BE2C (cell line): ENCODE data around the gene PLOD3.

ENCODE experiments used
- DNase-seq: peaks from one replicate; pipeline ENCODE4 v3.0.0-alpha.2; 2020
- H3K27me3 ChIP-seq: fragments of 250-450 bp; sonication (Bioruptor Pico); 2 replicates; pipeline ENCODE4 v1.5.1; 2020; ENCODE audit warnings: mild to moderate bottlenecking
- H3K36me3 ChIP-seq: fragments of 250-450 bp; sonication (Bioruptor Pico); 2 replicates; pipeline ENCODE4 v1.5.1; 2020; ENCODE audit warnings: mild to moderate bottlenecking
- H3K4me1 ChIP-seq: fragments of 250-450 bp; sonication (Bioruptor Pico); 2 replicates; pipeline ENCODE4 v1.5.1; 2020
- H3K4me3 ChIP-seq: 2 replicates; pipeline ENCODE4 v1.5.1; 2011; ENCODE audit warnings: low read depth, low read length
- H3K9me3 ChIP-seq: fragments of 250-450 bp; sonication (Bioruptor Pico); 2 replicates; pipeline ENCODE4 v1.5.1; 2020
- TF ChIP-seq, protein P1 (sequence below): IDR thresholded peaks from 2 replicates; pipeline ENCODE4 v1.5.1; 2012; ENCODE audit warnings: mild to moderate bottlenecking, low read depth, low read length

The PLOD3 gene

DNA sequence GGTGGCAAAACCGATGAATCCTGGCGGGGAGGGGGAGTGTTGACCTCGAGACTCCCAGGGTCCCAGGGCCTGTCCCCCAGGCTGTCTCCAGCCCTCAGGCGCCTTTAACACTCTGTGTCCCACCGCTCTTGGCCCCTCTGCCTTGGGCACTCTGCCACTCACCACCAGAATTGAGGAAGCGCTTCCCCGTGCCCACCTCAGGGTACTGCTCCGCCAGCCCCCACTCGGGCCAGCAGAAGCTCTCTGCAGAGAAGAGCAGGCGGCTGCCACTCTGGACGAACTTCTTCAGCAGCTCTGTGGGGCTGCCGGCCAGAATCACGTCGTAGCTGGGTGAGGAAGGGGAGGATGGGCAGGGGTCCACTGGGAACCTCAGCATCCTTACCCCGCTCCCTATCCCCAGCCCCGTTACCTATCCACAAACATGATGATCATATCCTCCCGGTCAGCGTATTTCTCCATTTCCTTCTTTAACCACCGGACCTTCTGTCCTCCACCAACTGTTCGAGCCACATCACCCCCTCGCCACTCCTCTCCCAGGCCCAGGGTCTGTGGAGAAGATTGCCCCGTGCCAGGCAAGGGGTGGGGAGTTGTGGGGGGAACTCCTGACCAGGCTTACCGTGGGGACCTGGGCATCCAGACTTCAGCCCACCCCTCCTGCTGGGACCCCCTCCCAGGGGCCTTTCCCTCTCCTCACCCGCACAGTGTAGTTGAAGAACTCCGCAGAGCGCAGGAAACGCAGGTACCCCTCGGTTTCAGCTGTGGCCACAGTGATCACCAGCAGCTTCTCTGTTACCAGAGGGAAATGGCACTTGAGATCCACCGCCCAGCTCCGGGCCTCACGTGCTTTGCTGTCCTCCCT, 1.2 kb downstream of the PLOD3 start:
- Histone ChIP-seq H3K36me3 (peaks cover 14% of the 10 kb centered on the region), H3K4me1 (peaks cover 3% of the 10 kb centered on the region; the same call in 1 of the 2 replicates), H3K27me3 (no peaks in the 10 kb centered on the region), H3K4me3 (peak overlapping the region; percentile 85), H3K9me3 (no peaks in the 10 kb centered on the region)
- TF ChIP-seq, protein P1, sequence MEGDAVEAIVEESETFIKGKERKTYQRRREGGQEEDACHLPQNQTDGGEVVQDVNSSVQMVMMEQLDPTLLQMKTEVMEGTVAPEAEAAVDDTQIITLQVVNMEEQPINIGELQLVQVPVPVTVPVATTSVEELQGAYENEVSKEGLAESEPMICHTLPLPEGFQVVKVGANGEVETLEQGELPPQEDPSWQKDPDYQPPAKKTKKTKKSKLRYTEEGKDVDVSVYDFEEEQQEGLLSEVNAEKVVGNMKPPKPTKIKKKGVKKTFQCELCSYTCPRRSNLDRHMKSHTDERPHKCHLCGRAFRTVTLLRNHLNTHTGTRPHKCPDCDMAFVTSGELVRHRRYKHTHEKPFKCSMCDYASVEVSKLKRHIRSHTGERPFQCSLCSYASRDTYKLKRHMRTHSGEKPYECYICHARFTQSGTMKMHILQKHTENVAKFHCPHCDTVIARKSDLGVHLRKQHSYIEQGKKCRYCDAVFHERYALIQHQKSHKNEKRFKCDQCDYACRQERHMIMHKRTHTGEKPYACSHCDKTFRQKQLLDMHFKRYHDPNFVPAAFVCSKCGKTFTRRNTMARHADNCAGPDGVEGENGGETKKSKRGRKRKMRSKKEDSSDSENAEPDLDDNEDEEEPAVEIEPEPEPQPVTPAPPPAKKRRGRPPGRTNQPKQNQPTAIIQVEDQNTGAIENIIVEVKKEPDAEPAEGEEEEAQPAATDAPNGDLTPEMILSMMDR: no peak
- DNase-seq: no peak

DNA sequence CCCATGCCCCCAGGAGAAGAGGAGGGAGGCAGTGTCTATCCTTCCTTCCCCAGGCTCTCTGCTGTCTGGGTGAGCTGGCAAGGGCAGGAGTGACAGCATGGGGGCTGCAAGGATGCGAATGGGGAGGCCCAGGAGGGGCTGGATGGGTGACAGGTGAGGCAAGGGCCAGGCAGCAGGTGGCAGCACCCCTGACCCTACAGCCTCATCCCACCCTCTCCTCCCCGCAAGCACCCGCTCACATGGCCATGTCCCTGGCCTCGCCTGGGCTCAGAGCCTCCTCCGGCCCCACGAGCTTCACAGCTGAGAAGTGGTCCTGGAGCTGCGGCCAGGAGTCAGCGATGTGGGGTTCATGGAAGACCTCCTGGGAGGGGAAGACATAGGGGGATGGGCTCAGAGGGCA, 5.4 kb downstream of the PLOD3 start:
- DNase-seq: no peak
- Histone ChIP-seq H3K4me1 (peaks cover 3% of the 10 kb centered on the region; the same call in 1 of the 2 replicates), H3K36me3 (peaks cover 21% of the 10 kb centered on the region), H3K9me3 (no peaks in the 10 kb centered on the region), H3K27me3 (no peaks in the 10 kb centered on the region), H3K4me3 (no peak overlapping the region)
- TF ChIP-seq, protein P1: no peak

DNA sequence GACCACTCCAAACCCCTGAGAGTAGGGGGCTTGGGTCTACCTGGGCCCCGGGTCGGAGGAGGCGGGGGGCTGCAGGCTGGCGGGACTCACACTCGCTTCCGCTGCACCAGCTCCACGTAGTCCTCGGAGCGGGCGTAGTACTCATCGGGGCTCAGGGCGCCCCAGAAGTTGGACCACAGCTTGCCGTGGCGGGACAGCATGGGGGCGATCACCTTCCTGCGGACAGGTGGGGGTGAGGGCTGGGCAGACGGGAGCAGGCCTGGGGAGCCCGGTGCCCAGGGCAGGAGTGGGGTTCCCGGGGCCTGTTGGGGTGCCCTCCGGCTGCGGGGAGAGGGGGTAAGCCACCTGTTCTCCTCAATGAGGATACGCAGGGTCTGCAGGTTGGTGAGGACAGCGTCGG, 5.9 kb downstream of the PLOD3 start:
- no peak for DNase-seq
- Histone ChIP-seq H3K9me3 (no peaks in the 10 kb centered on the region), H3K4me3 (no peak overlapping the region), H3K4me1 (peaks cover 3% of the 10 kb centered on the region; the same call in 1 of the 2 replicates), H3K27me3 (no peaks in the 10 kb centered on the region), H3K36me3 (peaks cover 22% of the 10 kb centered on the region)
- TF ChIP-seq, protein P1: no peak

DNA sequence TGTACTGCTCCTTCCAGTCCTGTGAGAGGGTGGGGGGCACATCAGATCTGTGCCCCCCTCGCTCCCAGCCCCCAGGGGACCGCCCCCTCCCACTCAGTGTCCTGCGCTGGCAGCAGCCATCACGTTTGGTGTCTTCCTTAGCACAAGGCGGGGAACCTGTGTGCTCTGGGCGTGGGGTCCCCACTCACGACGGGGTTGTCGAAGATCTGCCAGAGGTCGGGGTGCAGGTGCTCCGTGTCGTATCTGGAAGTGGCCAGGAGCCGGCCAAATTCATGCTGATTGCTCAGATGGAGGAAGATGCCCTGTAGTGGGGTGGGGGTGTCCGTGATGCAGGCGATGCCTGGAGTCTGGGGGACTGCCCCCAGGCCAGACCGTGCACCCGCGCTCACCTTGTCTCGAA, 7.2 kb downstream of the PLOD3 start:
- DNase-seq: no peak
- H3K36me3 ChIP-seq: peaks cover 26% of the 10 kb centered on the region
- no peak overlapping the region for H3K4me3 ChIP-seq
- H3K27me3 ChIP-seq: no peaks in the 10 kb centered on the region
- no peaks in the 10 kb centered on the region for H3K9me3 ChIP-seq
- H3K4me1 ChIP-seq: peaks cover 3% of the 10 kb centered on the region; the same call in 1 of the 2 replicates
- TF ChIP-seq, protein P1: no peak

DNA sequence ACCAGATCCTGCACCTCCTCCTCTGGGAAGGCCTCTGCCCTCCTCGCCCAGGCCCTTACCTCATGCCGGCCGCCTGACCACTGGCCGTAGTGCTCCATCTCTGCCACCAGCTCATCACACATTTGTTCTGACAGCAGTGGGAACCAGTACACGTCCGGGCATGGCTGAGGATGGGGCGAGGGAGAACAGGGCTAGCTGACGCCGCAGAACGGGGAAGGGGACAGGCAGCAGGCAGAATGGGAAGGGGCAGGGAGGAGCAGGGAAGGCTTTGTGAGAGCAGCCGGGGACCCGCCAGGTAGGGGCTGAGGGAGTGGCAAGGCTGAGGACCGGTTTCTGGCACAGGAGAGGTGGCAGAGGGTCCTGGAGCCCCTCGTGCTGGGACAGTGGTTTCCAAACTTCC, 8.6 kb downstream of the PLOD3 start:
- no peaks in the 10 kb centered on the region for H3K27me3 ChIP-seq
- TF ChIP-seq, protein P1: no peak

DNA sequence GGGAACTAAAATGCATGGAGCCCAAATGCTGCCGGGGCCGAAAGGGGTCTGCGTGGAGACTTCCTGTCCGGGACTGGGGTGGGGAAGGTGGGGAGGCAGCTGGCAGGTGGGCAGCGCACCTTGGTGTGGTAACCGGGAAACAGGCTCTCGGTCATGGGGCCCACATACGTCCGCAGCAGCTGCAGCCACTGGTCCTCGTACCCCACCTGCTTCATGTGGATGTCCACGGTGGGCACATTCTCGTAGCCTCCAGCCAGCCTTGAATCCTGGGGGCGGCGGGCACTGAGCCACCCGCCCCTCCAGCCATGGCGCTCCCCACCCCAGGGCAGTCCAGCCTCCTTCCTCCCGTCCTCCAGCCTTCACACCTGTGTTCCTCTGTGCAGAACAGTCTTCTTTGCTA, 9.9 kb downstream of the PLOD3 start:
- H3K4me3 ChIP-seq: no peak overlapping the region
- no peak for DNase-seq
- H3K4me1 ChIP-seq: no peaks in the 10 kb centered on the region
- peaks cover 15% of the 10 kb centered on the region for H3K36me3 ChIP-seq
- H3K27me3 ChIP-seq: no peaks in the 10 kb centered on the region
- TF ChIP-seq, protein P1: no peak
- no peaks in the 10 kb centered on the region for H3K9me3 ChIP-seq

More for the DNA sequence above, 8.6 kb downstream of the PLOD3 start:
- no peaks in the 10 kb centered on the region for H3K4me1 ChIP-seq
- H3K9me3 ChIP-seq: no peaks in the 10 kb centered on the region
- H3K4me3 ChIP-seq: no peak overlapping the region
- DNase-seq: no peak
- H3K36me3 ChIP-seq: peaks cover 18% of the 10 kb centered on the region
